ENCODE results near the gene HIVEP1.

DNA sequence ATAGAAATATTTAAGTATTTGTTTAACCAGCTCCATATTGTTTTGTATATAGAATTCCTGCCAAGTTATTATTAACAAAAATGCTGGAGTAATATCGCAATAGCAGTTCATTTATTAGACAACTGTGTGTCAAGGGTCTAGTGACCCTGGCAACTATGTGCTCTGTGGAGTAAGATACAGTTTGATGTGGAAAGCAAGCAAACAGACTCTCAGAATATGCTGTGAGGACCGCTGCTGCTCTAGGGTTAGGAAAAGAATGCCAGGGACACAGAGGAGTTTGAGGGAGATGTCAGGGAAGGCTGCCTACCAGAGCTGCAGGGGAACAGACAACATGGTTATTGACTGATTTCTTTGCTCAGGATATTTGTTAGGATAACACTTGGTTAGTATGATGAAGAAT is 71.2 kb downstream of the HIVEP1 start:
- no peak for TF ChIP-seq CTCF (IDR thresholded peaks at IDR 0.05)
- no peak for TF ChIP-seq POLR2A (IDR thresholded peaks at IDR 0.05)
- TF ChIP-seq POLR2AphosphoS5 (IDR thresholded peaks at IDR 0.05), result no peak
- no peak for TF ChIP-seq EP300 (IDR thresholded peaks at IDR 0.05)

Measured in upper lobe of left lung (tissue), 4 donors.